DLD1 (cell line): ENCODE measurements around the gene PRKAR1B.
"Not testable (repeated sequence)": the region's sequence is repeated elsewhere in the genome, so short reads cannot be mapped to it uniquely, and the experiment has no call there.

Source experiments
- in situ Hi-C: cut with HindIII; loops from 2 replicates; pipeline ENCODE4 v1.10.0; 2017; ENCODE audit warnings: low sequenced_read_pairs

Gene PRKAR1B

DNA sequence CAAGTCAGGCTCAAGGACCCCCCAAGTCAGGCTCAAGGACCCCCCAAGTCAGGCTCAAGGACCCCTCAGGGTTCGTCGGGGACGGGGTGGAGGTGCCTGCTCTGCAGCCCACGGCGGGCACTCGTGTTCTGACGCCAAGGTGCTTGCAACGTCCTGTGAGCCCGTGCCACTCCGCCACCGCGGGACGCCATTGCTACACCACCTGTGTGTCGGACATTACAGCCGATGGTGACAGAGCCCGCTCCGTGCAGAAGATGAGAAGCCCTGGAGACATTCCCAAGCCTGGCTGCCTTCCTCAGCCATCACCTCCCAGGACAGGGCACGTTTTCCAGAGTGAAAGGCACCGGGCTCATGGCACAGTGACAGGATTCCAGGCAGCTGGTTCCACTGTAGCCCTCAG, 98.3 kb downstream of the PRKAR1B start:
- in situ Hi-C loops: no loop called here

DNA sequence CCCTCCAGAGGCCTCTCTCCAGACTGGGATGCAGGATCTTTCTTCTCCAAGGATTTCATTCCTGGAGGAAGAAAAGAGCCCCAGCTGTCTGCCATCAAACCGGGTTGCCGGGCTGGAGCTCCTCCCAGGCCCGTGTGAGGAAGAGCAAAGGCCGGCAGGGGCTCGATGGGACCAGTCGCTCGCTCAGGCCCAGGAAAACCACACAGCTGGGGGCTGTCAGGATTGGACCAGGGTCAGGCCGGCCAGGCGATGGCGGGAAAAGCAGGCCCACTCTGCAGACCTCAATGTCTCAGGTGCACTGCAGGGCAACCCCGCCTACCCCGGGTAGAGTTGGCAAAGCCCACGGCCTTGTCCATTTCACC, 98.7 kb downstream of the PRKAR1B start:
- in situ Hi-C loops: no loop called here

DNA sequence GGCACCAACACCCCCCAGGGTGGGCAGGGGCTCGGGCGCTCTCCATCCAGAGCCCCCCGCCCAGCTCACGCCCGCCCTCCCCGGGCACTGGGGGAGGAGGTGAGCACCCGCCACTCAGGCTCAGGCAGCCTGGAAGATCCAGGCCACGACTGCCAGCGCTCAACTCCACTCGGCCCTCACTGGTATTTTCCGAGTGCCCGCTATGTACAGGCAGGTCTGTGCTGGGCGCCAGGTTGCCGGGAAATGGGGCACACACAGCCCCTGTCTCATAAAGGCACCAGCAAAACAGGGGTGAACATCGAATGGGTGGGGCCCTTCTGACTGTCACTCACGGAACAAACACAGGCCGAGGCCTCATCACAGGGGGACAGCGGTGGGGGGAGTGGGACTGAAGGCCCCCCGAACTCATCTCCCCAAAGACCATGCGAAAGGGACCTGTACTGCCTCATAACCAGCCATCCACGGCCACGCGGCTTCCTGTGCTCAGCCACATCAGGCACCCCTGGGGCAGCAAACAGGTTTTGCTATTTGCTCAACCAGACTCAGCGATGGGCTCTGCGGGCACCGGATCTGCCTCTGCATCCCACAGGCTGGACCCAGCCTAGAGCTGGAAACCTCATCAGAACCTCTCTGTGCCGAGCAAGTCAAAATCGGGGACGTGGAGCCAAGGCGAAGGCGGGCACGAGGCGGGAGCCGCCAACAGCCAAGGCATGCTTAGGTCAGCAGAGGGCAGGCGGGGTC, 99.2 kb downstream of the PRKAR1B start:
- in situ Hi-C loops: no loop called here

DNA sequence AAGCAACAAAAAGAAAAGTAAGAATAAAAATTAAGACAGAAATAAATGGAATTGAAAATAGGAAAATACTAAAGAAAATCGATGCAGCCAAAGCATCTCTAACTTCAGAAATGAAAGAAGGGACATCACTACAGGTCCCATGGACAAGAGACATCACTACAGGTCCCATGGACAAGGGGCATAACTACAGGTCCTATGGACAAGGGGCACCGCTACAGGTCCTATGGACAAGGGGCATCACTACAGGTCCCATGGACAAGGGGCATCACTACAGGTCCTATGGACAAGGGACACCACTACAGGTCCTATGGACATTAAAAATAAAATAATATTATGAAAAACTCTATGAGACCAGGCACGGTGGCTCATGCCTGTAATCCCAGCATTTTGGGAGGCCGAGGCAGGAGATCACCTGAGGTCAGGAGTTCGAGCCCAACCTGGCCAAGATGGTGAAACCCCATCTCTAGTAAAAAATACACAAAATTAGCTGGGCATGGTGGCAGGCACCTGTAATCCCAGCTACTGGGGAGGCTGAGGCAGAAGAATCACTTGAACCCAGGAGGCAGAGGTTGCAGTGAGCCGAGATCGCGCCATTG, 101.6 kb downstream of the PRKAR1B start:
- in situ Hi-C loops: no loop called here

DNA sequence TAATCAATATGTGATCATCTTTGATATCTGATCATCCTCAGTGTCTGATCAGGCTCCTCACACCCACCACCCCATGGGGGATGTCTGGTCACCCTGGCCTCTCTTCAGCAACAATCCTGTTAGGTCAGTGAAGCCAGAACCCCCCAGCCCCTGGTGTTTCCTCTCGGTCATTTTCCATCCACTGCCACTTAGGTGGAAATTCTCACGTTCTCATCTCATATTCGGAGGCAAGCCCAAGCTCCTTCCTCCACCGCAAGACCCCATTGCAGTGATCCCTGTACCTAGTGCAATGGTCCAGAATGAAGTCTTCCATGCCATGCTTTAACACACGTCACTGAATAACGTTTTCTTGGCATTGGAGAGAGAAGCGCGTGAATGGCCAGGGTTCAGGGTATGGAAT, 103.6 kb downstream of the PRKAR1B start:
- in situ Hi-C loops: no loop called here

DNA sequence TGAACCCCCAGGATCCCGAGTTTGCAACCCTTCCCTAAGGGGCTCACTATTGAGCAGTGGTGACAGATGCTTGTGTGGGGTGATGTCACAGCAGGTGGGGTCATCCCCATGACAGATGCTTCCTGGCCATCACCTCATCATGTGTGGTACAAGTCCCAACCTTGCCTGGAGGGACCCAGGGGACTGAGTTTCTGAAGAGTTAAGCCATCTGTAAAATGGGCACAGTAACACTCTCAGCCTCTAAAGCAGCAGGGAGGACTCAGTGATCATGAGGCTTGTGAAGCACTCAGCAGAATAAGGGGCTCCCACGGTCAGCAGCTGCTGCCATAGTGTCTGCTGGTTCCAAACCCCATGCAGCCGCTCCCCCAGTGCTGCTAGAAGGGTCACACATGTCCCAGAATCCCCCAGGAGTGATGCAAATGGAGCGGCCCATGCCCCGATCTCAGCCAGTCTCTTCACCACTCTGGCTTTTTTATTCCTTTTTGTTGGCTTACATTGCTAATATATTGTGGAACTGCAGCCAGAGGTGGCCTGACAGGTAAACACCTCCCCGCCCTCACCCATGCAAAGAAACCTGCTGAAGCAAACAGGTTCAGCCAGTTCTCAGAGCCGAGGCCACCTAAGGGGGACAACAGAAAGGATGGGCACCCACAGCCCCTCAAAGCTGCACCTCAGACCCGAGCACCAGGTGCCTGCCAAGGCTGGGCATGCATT, 105.4 kb downstream of the PRKAR1B start:
- in situ Hi-C loops: no loop called here

DNA sequence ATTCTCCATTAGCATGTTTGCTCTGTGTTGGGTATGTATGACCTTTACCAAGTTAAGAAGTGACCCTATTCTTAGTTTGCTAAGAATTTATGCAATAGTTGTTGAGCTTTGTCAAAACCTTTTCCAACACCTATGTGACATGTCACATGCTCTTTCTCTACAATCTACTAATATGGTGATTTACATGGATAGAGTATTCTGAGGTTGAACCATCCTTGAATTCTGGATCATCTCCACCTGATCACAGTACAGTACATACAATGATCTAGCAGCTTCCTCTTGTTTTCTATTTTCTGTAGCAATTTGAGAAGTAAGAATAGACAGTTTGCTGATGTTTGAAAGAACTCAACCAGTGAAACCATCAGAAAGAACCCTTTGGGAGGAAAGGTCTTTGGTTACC, 106.2 kb downstream of the PRKAR1B start:
- in situ Hi-C loops: no loop called here

DNA sequence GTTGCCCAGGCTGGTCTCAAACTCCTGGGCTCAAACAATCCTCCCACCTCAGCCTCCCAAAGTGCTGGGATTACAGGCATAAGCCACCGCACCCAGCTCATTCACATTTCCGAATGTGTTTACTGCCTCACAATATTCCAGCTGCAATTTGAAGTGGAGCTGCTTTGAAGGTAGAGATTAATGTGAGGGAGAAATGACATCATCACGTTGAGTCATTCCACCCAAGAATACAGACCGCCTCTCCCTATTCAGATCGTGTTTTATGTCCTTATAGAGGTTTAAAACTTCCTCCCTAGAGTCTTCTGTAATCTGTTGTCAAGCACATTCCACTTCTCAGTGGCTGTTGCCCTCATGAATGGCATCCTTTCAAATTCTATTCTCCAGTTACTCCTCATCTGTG, 107.0 kb downstream of the PRKAR1B start:
- in situ Hi-C loops: no loop called here

DNA sequence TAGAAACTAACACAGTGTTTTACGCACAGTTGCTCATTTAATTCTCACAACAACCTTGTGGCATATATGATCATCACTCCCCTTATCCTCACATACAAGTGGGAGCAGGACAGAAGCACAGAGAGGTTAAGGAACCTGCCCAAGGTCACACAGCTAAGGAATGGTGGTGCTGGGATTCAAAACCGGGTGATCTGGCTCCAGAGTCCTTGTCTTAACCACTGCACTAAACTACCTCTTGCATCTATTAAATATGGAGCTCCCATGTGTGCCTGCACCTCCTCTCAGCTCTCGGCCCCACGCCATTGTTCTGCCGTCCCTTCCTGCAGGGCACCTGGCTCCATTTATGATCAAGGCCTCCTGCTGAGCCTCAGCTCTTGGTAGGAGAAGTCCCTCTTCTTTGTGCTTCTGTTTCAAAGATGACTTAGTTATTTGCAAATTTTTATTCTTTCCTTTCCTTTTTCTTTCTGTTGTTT, 107.7 kb downstream of the PRKAR1B start:
- in situ Hi-C loops: no loop called here

DNA sequence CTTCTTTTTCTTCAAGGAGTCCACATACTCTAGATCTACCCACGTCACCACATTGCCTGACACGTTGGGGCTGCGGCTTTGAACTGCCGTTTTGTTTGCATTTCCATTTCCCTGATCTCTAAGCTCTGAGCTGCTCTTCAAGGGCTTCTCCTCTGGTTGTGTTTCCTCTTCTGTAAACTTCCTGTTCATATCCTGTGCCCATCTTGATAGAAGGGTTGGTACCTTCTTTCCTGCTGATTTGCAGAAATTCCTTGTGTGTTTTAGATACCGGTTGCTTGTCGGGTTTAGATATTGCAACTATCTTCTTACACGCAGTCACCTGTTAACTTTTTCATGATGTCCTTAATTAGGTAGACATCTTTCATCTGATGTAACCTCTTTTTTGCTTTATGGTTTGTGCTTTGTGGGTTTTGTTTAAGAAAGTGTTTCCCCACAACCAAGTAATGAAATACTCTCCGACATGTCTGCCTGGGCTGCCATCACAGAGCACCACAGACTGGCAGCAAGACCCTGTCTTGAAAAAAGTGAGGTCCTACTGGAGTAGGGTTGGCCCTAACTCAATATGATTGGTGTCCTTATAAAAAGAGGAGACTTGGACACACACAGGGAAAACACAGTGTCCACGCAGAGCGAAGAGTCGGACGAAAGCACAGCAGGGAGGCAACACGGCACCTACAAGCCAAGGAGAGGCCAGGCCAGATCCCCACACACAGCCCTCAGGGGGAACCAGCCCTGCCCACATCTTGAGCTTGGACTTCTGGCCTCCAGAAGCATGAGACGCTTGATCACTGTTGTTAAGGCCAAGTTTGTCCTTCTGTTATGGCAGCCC, 108.3 kb downstream of the PRKAR1B start:
- in situ Hi-C loops: no loop called here

DNA sequence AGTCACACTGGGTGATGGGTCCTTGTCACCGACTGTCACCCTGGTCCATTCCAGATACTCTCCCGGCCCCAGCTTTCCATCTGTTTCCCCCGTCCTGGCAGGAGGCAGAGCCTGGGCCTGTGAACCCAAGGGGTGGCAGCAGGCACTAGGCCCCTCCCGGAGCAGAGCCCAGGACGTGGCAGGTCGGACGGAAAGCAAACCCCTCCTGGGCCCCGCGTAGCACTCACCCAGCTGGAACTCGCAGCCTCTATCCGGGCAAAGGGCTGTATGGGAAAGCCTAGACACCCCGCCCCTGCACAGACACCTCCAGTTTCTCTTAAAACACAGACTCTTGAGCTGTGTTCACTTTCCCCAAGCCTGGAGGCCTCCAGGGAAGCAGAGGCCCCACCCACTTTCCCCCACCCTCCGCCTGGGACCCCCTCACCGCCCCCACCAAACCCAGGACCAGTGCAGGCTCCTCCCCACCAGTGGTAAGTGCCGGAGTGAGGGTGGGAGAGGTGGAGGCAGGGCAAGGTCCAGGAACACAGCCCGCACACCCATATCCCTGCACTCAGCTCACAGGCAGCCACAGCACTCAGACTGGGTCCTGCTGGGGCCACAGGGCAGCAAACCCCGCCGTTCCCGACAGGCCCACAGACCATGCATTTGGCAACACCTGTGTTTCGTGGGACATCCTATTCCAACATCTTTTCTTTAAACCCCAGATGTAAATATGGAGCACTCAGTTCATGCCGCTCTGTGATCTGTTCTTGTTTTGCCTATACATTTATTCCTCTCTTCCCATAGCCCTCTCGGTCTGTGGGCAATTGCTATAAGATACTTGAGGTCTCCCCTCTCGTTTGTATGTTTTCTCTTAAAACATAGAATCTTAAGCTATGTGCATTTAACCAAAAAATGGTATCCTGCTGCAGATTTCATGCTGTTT, 109.2 kb downstream of the PRKAR1B start:
- in situ Hi-C loops: no loop called here

DNA sequence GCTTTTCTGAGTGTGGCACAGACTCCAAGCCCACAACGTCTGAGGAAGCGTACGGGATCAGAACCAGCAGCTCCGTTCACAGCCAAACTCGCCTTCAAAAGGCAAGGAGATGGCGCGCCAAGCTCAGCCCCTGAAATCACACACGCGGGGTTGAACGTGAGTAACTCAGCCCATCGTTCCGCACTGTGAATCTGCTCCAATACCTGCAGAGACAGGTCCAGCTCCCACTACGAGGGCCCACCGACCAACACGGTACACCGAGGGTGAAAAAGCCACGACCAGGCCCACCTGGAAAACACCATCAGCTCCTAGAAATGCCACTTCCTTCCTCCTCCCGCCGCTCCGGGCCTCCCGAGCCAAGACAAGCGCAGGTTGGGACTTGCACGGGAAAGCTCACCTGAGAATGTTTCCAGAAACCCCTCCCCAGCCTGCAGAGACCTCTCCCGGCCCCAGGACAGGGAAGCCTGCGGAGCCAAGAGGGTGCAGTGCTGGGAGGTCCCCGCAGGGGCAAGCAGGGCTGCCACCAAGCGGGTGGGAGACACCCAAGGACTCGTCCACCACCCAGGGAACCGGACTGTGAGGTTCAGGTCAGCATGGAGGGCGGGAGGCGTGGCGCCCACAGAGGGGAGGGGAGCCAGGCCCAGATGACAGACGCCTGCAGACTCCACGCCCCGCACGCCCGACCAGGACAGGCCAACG, 113.5 kb downstream of the PRKAR1B start:
- in situ Hi-C loops: no loop called here

DNA sequence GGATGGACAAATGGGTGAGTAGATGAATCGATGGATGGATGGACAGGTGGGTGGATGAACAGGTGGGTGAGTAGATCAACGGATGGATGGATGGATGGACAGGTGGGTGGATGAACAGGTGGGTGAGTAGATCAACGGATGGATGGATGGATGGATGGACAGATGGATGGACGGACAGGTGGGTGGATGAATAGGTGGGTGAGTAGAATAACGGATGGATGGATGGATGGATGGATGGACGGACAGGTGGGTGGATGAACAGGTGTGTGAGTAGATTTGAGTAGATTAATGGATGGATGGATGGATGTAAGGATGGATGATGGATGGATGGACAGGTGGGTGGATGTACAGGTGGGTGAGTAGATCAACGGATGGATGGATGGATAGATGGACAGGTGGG, 115.2 kb downstream of the PRKAR1B start:
- in situ Hi-C loops: not testable (repeated sequence)

DNA sequence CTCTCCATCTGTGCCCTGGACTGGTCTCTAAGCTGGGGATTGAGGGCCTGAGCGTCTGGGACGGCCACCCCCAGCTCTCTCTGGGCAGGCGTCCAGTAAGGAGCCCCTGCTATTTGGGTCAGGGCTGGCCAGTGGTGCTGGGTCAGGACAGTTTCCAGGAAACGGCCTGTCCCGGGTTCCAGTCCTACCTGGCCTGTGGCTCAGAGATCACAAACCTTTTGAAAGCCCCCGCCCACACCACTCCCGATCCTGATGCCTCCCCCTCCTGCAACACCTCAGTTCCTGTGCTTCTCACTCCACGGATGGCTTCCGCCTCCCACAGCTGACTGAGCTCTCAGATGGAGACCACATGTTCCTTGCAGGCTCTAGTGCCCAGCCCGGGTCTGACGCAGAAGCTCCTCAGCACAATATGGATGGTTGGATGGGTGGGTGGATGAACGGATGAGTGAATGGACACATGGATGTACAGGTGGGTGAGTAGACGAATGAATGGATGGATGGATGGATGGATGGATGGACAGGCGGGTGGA, 115.7 kb downstream of the PRKAR1B start:
- in situ Hi-C loops: no loop called here

DNA sequence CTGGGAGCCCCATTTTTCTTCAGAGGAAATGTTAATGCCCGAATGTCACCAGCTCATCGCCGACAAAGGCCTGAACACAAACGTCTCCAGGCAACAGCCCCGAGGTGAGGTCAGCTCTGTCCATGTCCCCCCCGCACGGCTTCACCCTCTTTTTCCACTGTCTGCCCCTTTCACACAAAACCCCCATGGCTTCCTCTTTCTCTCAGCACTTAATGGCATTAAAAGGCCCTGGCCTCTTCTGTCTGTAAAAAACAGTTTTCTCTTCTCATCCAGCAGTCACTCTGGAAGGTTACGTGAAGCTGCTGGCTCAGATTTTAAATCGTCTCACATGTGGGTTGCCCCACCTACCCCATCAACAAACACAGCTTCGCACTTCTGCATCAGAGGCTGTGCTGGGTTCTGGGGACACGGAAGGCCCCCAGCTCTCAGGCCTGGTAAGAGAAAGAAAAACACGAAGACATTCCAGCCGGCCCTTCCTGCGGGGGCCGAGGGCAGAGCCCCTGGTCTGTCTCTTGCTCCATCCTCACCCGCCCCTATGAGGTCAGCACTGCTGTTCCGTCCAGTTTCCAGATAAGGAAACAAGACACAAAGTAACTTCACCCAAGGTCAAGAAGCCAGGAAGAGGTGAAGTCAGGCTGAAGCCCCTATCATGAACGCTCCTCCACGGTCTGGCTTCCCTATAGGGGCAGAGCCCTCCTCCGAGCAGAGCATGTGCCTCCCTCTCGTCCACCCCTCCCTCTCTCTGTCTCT, 116.4 kb downstream of the PRKAR1B start:
- in situ Hi-C loops: no loop called here

DNA sequence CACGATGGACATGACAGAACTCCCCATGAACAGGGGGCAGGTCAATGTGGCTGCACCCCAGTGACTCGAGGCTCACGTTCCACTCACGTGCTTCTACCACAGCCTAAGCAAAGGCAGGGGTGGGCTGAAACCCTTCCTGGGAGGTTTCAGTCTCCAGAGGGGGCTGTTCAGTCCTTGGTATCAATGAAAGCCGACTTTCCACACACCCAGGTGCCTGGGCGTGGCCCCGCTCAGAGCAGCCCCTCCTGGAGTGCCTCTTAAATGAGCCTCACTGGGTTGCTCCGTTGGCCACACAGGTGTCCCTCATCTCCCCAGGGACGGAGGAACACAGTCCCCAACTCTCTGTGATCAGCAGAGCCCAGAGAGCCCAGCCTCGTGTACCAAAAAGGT, 116.9 kb downstream of the PRKAR1B start:
- in situ Hi-C loops: no loop called here

DNA sequence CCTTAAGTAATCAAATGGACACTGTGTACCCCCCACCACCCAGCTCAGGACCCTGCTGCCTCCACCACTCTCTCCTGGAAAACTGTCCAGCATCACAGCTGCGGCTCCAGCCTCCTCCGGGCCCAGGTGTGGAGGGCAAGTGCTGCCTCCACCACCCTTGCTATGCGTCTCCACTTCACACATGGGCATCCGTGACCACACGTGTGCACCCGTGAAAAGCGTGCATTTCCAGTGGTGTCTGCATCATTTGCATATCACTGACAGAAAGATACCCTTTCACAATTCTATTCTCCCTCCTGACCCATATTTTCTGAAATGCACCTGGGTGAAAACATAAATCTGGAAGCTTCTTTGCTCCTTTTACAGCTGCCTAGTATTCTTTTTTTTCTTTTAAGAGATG, 117.7 kb downstream of the PRKAR1B start:
- in situ Hi-C loops: no loop called here

DNA sequence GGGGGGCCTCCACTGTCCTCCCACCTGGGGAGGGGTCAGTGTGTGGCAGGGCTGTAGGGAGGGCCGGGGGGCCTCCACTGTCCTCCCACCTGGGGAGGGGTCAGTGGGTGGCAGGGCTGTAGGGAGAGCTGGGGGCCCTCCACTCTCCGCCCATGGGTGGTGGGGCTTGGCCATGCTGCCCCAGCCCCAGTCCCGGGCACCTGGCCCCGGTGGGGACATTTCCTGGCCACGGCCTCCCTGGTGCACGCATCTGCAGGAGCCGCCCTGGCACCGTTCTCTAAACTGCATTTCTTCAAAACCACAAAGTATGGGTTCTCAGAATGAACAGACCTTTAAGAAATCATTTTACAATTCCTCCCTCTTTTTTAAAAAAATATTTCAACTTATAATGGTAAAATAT, 118.1 kb downstream of the PRKAR1B start:
- in situ Hi-C loops: no loop called here

DNA sequence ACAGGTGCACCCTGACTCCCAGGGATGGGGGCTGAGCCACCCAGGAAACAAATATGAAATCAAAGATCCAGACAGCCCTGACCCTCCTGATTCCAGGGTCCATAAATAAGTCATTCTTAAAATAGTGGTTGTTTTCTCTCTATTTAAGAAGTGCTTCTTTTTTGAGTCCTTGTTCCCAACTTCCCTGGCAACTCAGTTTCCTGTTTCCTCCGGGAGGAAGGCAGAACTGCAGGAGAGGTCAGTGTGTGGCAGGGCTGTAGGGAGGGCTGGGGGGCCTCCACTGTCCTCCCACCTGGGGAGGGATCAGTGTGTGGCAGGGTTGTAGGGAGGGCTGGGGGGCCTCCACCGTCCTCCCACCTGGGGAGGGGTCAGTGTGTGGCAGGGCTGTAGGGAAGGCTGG, 118.7 kb downstream of the PRKAR1B start:
- in situ Hi-C loops: no loop called here
